ENCODE measurements around the gene HIGD1C.

Gene HIGD1C

GRCh38 chr12:50923361-50924130 lies 28.8 kb upstream of the HIGD1C start:
- Histone ChIP-seq H3K27ac (ENCODE audit: low read depth, low read length) (peak overlapping the region; percentile 100), H2AFZ (ENCODE audit: low read depth, low read length, severe bottlenecking) (peak overlapping the region; percentile 97), H3K27me3 (ENCODE audit: low read length) (no peaks in the 10 kb centered on the region), H3K9me2 (replicated peaks; ENCODE audit: insufficient read depth, low read length) (no peaks in the 10 kb centered on the region), H4K20me1 (ENCODE audit: low read depth, low read length) (no peaks in the 10 kb centered on the region), H3K79me2 (ENCODE audit: insufficient read depth, low read length) (peaks cover 31% of the 10 kb centered on the region), H3K4me2 (ENCODE audit: low read depth, low read length, poor library complexity, severe bottlenecking) (peak overlapping the region; percentile 99), H3K4me3 (ENCODE audit: insufficient read depth, low read length, poor library complexity, severe bottlenecking) (peak overlapping the region; percentile 42), H3K36me3 (ENCODE audit: low read length) (no peaks in the 10 kb centered on the region), H3K9me3 (ENCODE audit: insufficient read depth, low read length) (no peaks in the 10 kb centered on the region), H3F3A (ENCODE audit: insufficient read depth) (peaks cover 61% of the 10 kb centered on the region), H3K9ac (ENCODE audit: low read length) (peak overlapping the region; percentile 64)
- no peak for TF ChIP-seq EZH2phosphoT487 (conservative IDR thresholded peaks at IDR 0.05; ENCODE audit: low read length)

- no peaks in the 10 kb centered on the region for H3K9me3 ChIP-seq (ENCODE audit: insufficient read depth, low read length)
- H3K36me3 ChIP-seq (ENCODE audit: low read length), result no peaks in the 10 kb centered on the region
- H4K20me1 ChIP-seq (ENCODE audit: low read depth, low read length), result no peaks in the 10 kb centered on the region
- no peaks in the 10 kb centered on the region for H3K9me2 ChIP-seq (replicated peaks; ENCODE audit: insufficient read depth, low read length)
- H3K4me2 ChIP-seq (ENCODE audit: low read depth, low read length, poor library complexity, severe bottlenecking), result peak overlapping the region; percentile 99
- peak overlapping the region; percentile 42 for H3K4me3 ChIP-seq (ENCODE audit: insufficient read depth, low read length, poor library complexity, severe bottlenecking)
- H2AFZ ChIP-seq (ENCODE audit: low read depth, low read length, severe bottlenecking), result no peak overlapping the region
- TF ChIP-seq CTCF (IDR thresholded peaks at IDR 0.05; ENCODE audit: insufficient read depth, low read length, poor library complexity, severe bottlenecking), result no peak
- TF ChIP-seq EZH2phosphoT487 (conservative IDR thresholded peaks at IDR 0.05; ENCODE audit: low read length), result no peak
- H3K79me2 ChIP-seq (ENCODE audit: insufficient read depth, low read length), result peaks cover 36% of the 10 kb centered on the region
- no peaks in the 10 kb centered on the region for H3K27me3 ChIP-seq (ENCODE audit: low read length)
- H3F3A ChIP-seq (ENCODE audit: insufficient read depth), result peaks cover 64% of the 10 kb centered on the region
- peak overlapping the region; percentile 64 for H3K9ac ChIP-seq (ENCODE audit: low read length)
- H3K27ac ChIP-seq (ENCODE audit: low read depth, low read length), result peak overlapping the region; percentile 100
Measured at GRCh38 chr12:50924131-50924438, 28.3 kb upstream of the HIGD1C start.

- peaks cover 39% of the 10 kb centered on the region for H3K79me2 ChIP-seq (ENCODE audit: insufficient read depth, low read length)
- H2AFZ ChIP-seq (ENCODE audit: low read depth, low read length, severe bottlenecking), result no peak overlapping the region
- peak overlapping the region; percentile 64 for H3K9ac ChIP-seq (ENCODE audit: low read length)
Measured at GRCh38 chr12:50924439-50925341, 27.7 kb upstream of the HIGD1C start.

More at GRCh38 chr12:50924439-50925341, 27.7 kb upstream of the HIGD1C start:
- H3K27ac ChIP-seq (ENCODE audit: low read depth, low read length), result peak overlapping the region; percentile 100
- H3K9me3 ChIP-seq (ENCODE audit: insufficient read depth, low read length), result no peaks in the 10 kb centered on the region
- H3K36me3 ChIP-seq (ENCODE audit: low read length), result 0 out of 2 replicates have a peak, but pooled peaks cover under 1% of the 10 kb centered on the region
- H3K27me3 ChIP-seq (ENCODE audit: low read length), result no peaks in the 10 kb centered on the region
- no peak for TF ChIP-seq CTCF (IDR thresholded peaks at IDR 0.05; ENCODE audit: insufficient read depth, low read length, poor library complexity, severe bottlenecking)
- no peak for TF ChIP-seq EZH2phosphoT487 (conservative IDR thresholded peaks at IDR 0.05; ENCODE audit: low read length)
- peak overlapping the region; percentile 99 for H3K4me2 ChIP-seq (ENCODE audit: low read depth, low read length, poor library complexity, severe bottlenecking)
- no peaks in the 10 kb centered on the region for H4K20me1 ChIP-seq (ENCODE audit: low read depth, low read length)
- H3K4me3 ChIP-seq (ENCODE audit: insufficient read depth, low read length, poor library complexity, severe bottlenecking), result peak overlapping the region; percentile 57
- H3F3A ChIP-seq (ENCODE audit: insufficient read depth), result peaks cover 70% of the 10 kb centered on the region
- no peaks in the 10 kb centered on the region for H3K9me2 ChIP-seq (replicated peaks; ENCODE audit: insufficient read depth, low read length)

All from SU-DHL-6 (cell line).